GM19043 (cell line): ENCODE results near the gene ECE1.

Source experiments
- ATAC-seq: cut with Tn5 transposase; IDR thresholded peaks from one replicate; pipeline ENCODE4 v1.9.1; 2021; ENCODE audit warnings: low read depth; ENCODE audit not compliant: unreplicated experiment

Gene ECE1

DNA sequence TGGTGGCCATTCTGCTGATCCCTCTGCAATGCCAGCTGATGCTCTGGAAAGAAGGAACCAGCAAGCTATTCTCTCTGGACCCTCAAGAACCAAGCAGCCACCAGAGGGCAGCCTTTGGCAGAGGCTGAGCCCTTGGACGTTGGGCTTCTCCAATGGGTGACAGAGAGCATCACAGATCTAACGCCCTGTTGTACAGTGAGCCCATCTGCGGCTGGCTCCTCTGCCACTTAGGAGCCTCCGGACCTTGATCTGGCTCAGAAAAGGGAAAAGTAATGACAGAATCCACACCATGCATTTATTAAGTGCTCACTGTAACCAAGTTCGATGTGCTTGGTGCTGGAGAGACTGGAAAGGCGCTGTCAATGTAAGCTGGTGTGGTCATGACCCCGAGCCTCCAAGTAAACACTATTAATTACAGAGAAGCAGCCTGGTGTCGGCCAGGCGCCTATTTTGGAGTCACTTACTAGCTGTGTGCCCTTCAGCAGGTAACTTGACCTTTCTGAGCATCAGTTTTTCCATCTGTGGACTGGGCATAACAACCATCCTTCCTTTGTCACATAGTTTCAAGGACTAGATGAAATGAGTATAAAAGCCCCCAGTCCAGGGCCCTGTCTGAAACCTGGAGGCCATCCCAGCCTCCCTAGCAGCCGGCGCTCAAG, 34.9 kb downstream of the ECE1 start:
- no peak for ATAC-seq

DNA sequence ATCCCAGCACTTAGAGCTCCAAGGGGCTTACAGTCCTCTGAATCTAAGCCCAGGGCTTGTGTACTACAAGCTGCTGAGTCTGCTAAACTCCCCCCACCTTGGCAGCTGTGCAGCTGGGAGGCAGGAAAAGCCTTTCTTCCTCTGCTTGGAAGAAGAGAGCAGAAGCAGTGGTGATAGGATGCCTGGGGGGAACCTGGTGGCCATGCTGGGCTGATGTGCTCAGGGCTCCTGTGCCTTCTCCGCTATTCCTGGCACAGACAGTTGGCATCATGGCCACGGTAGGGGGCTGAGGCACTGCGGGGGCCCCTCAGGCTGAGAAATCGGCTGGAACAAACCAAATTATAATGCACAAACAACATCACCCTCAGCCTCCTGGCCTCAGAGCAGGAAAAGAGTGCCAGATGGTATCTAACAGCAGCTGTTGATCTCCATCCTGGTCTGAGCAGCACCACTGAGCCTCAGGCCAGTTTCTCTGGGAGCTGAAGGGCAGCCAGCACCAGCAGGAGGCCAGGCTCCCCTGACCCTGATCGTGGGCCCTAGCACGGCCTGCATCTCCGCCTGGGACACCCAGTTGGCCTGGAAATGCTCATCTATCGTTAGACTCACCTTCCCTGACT, 35.8 kb downstream of the ECE1 start:
- no peak for ATAC-seq

DNA sequence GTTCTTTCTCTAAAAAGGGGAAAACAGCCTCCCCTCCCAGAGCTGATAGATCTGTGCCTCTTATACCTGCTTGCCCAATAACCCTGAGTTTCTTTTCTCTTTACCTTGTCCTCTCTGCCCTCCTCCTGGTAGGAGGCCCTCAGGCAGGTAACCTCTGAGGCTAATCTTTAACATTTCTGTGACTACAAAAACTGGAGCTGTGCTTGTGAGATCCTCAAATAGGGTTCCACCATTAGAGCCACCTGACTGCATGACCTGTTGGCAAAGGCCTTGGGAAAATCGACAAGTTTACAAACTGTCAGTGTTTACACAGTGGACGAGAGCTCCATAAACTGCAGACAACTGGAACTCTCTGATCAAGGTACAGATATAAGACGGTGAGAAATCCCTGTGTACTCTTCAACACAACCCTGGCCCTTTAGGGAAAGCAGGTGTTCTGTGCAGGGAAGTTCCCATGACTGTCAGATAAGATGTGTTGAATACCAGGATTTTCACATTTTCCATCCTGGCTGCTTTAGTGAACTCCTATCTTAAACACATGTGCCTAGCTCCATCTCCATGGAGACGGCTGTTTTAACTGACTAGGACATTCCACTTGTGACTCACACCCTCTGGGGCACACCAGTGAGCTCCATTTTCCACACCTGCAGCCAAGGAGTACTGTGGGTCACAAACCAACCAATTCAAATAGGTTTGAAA, 38.3 kb downstream of the ECE1 start:
- no peak for ATAC-seq

DNA sequence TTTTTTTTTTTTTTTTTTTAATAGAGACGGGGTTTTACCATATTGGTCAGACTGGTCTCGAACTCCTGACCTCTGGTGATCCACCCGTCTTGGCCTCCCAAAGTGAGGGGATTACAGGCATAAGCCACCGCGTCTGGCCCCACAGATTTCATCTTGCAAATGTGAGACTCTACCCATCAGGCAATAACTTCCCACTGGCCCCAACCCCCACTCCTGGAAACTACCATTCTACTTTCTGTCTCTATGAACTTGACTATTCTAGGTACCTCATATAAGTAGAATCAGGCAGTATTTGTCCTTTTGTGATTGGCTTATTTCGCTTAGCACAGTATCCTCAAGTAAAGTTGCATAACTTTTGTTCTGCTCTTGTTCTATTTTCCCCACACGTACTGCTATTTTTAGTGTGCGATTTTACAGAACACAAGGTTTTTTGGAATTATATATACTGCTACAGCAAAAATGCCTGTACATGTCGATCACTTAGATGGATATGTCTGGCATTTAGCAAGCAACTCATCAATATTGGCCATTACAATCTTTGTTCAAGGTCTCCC, 40.2 kb downstream of the ECE1 start:
- no peak for ATAC-seq

DNA sequence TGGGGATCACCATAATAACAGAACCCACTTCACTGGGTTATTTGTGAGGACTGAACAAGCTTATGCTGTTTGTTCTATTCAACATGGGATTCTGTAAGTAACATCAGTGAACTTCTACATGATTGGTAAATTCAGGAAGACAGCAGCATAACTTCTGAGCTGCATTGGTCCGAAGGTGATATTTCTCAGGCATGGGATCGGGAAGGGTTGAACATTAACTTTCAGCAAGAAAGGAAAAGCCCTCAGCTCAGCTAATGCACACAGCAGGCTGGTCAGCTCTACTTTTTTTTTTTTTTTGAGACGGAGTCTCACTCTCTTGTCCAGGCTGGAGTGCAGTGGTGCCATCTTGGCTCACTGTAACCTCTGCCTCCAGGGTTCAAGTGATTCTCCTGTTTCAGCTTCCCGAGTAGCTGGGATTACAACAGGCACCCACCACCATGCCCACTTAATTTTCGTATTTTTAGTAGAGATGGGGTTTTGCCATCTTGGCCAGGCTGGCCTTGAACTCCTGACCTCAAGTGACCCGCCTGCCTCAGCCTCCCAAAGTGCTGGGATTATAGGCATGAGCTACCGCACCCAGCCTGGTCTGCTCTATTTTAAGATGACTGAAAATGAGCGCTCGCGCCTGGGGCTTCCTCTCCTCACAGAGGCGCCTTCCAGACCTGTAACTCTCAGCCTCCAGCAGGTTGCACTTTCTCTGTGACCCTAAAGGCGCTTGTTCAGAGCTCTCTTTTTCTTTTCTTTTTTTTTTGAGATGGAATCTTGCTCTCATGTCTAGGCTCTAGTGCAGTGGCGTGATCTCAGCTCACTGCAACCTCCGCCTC, 42.2 kb downstream of the ECE1 start:
- ATAC-seq = no peak

DNA sequence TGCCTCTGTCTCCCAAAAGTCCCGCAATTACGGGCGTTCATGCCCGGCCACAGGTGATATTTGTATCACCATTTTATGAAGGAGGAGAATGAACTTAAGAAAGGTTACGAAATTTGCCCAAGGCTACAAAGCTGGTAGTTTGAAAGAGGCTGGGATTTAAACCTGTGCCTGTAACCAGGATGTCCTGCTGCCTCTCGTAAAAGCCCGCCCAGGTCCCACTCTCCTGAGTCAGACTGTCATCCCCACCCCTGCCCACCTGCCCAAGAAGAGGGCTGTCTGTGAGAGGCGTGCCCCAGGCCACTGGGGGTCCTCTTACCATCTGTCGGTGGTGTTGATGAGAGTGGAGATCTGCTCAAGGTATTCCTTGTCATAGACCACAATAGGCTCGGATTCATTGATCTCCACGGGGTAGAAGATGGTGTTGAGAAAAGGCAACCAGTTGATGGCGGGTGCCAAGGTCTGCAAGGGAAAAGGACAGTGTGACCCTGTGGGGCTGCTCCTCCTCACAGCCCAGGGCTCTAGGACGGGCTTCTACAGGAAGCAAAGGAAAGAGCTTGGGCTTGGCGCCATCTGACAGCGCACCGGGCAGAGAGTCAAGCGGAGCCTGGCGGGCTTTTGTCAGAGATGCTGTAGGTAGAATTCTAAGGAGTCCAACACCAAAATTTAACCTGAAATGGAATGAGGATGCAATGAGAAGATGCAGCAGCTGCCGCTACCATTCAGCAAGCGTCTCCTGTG, 43.2 kb downstream of the ECE1 start:
- ATAC-seq = no peak

DNA sequence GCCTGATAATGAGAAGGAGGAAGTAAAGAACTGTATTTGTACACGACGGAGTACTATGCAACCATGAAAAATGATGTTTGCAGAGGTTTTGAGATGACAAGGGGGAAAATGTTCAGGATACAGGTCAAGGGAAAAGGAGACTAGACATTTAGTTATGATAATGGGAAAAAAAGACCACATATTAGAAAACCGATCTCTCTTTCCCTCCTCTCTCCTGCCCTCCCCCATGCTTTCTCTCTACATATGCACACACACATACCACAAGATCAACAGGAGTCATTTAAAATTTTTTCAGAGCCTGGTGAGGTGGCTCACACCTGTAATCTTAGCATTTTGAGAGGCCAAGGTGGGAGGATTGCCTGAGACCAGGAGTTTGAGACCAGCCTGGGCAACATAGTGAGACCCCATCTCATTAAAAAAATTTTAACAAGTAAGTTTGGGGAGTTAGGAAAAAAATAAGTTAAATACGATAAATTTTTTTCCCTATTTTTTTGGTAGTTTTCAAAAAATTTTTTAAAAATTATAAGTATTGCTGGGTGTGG, 44.5 kb downstream of the ECE1 start:
- no peak for ATAC-seq

DNA sequence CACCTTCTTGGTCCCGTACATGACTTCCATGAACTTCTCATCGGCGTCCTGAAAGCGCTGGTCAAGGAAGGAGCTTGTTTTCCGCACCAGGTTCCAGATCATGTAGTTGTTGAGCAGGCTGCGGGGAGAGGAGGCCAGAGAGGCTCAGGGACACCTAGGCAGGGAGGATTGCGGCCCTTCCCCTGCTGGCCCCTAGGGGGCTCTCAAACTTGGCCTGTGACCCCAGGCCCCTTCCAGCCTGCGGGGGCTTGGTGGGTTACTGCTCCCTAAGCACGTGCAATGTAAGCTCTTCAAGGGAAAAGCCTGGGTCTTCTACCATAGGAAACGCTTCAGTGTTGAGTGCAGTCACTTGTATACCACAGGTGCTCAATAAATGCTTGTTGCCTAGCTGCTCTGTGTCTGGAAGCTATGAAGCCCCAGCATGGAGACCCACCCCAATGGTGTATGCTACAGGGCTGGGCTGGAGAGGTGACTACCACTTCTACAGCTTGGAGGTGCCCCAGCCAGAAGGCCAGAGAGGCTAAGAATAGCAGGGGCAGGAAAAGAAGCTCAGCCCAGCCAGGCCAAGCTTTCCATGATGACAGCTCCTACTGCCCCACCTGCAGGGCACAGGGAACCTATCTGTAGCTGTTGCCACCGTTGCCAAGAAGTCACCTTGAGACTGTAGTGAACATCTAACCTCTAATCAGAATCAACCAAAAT, 45.1 kb downstream of the ECE1 start:
- no peak for ATAC-seq

DNA sequence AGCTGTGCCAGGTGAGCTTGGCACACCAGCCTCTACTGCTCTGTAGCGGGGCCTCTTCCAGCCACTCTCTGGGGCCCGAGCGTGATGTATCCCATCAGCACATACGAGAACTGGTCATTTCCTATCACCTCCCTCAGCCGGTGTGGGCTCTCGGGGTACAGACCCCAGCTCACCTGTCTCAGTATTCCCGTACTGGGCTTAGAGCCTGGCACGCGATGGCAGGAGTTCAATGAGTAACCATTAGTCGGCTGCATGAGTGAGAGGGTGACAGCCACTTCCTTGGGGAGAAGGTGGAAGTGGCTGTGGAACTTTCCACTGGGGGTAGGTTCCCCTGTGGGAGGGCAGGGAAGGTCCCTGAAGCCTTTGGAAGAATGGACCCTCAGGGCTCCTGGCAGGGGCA, 46.1 kb downstream of the ECE1 start:
- ATAC-seq = no peak

DNA sequence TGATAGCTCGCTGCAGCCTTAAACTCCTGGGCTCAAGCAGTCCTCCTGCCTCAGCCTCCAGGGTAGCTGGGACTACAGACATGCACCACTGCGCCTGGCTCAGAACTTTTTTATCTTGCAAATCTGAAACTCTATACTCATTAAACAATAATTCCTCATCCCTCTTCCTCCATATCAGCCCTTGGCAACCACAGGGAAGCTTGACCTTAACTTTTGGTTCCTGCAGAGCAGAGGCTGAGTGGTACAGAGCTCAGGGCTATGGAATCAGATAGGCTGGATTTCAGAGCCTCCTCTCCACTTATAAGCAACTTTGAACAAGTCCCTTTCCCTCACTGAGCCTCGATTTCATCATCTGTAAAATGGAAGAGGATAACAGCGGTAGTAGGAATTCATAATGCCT, 47.4 kb downstream of the ECE1 start:
- no peak for ATAC-seq

DNA sequence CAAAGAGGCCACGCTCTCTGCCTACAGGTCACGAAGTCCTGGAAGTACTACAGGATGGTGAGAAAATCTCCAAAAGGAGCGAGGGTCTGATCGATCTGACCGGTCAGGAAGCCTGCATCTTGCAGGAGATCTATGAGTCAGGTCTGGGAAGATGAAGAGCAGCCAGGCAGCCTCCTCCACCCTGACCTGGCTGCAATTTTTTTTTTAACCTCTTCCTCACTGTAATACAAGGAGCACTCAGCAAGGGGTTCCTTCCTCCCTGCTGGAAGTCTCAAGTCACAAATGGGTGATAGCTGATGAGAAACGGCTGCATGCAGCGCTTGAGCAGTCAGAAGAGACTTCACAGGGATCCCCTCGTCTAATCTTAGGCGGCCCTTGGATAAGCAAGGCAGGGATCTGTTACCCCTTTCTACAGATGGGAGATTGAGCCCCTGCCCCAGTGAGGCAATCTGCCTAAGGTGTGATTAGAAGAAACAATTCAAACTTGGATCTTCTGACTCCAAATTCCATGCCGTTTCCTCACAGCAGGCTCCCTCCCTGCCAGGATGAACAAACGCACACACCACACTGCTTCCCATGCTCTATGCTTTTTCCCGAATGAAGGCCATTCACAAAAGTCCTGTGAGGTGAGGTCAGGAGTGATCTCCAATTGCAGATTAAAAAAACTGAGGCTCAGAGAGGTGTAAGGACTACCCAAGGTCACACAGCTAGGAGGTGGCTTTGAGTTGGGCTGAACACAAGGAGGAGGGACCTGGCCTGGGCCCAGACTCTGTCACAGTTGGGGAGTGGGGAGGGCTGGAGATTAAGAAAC, 48.3 kb downstream of the ECE1 start:
- no peak for ATAC-seq

DNA sequence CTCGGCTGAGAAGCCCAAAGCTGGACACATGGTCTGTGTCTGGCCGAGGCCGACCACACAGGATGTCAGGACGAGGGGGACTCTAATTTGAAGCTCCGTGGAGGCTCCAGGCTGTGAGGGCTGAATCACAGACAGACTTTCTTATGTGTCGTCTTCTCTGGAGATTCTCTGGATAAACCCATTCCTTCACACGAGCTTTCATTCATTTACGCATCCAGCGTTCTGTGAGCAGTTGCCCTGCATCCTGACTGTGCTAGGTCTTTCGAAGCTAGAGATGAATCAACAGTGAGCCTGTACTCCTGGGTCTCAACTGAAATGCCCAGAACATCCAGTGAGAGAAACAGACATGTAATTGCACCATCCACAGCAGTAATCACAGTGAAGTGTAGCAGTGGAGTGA, 49.6 kb downstream of the ECE1 start:
- no peak for ATAC-seq

DNA sequence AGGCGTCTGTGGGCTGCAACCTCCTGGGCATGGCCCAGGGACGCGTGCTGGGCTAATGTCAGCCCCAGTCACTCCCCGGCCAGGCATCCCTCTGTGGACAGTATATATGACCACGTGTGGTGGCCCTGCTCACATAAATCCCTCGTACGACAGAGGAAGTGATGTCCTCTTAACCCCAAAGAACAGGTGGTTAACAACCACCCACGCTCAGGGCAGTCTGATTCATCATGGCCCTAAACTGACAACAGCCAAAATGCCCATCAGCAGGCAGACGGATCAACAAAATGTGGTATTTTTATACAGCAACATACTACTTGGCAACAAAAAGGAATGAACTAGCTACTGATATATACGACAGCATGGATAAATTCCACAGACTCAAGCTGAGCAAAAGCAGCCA, 51.0 kb downstream of the ECE1 start:
- no peak for ATAC-seq

DNA sequence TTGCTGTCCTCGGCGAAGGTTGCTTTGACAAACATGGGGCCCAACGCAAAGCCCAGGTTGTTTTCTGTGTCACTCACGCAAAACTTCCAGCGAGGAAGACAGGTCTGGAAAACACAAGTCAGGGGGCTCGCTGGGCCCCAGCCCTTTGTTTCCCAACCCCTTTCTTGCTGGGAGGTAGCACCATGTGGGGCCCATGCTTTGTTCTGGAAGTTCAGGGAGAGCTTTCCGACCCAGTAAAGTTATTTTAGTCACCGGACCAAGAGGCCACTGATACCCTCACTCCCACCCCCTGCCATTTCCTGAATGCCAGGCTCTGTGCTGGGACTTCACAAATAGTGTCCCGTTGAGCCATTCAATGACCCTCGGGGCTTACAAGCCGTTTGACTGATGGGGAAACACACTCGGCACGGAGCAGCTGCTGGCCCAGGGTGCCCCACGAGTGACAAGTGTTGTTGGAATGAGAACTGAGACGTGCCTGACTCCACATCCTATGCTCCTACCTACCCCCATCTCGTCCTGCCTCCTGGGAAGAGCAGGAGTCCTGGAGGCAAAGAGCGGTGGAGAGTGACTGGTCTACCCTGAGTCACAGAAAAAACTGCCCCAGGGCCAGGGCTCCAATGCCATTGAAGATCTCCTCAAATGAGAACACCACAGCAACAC, 52.0 kb downstream of the ECE1 start:
- ATAC-seq = no peak

DNA sequence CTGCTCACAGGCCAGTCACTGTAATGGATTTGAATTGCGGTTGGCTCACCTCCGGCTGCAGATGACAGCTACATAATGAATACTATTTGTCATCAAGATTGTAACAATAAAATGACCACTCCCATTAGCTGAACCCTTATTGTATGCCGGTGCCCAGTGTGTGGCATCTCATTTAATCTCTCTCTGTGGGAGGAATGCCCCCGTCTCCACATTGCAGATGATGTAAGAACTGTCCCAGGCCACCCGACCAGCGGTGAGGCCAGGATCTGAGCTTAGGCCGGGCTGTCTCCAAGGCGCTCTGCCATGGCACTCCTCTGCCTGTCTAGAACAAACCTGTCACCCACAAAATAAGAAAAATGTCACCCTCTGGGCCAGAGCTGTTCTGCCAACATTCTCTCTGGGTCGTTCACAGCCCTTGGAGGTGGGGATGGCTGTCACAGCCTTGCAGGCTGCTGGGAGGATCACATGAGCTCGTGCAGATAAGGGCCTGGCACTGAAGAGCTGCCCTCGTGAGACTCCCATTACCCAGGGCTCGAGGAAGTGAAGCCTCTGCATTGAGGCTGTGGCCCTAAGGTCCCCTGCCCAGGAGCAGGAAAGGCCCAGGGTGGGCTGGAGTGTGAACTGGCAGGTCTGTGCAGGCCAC, 52.7 kb downstream of the ECE1 start:
- ATAC-seq = no peak

DNA sequence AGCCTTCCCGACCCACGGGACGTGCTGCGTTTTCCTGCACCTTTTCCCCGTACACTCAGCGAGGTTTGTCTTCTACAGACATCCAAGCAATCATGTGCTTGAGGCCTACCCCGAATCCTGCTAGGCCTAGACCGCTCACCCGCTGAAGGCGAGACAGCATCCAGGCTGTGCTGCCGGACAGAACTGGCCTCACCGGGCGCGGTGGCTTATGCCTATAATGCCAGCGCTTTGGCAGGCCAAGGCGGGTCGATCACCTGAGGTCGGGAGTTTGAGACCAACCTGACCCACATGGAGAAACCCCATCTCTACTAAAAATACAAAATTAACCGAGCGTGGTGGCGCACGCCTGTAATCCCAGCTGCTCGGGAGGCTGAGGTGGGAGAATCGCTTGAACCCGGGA, 54.1 kb downstream of the ECE1 start:
- ATAC-seq = no peak

DNA sequence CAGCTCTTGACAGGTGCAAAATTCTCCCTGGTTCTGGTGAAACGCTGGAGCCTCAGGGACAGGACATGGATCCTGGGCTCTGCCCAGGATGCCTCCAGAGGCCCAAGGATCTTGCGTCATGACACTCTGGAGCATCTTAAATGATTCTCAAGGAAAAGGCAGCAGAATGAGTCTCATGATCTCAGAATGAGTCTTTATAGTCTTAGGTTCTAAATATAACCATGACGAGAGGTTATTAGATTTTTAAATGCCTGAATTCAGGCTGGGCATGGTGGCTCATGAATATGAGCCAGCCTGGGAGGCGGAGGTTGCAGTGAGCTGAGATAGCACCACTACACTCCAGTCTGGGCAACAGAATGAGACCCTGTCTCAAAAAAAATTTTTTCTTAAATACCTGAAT, 55.5 kb downstream of the ECE1 start:
- no peak for ATAC-seq

DNA sequence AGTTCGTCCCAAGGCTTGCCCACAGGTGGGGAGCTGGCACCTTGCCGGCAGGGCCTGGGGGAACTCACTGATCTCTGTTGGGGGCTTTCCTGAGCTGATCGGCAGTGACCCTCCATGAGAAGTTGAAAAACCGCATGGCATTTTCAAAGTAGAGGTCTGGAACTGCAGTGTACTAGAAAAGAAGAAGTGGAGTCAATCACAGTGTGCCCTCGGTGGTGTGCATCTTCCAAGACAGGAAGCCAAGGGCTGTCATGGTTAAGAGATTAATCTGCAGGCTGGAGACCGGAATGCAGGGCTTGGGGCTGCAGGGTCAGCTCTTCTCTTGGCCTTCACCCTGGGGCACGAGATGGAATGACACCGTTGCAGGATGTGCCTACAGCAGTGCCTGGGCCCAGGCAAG, 56.8 kb downstream of the ECE1 start:
- ATAC-seq = no peak
